HG03280 (cell line): ENCODE data around the gene SLC23A2.

Source experiments
- ATAC-seq: cut with Tn5 transposase; IDR thresholded peaks from one replicate; pipeline ENCODE4 v1.9.1; 2021; ENCODE audit warnings: mild to moderate bottlenecking, moderate library complexity; ENCODE audit not compliant: unreplicated experiment

Gene SLC23A2

GRCh38 chr20:4971064-4971463, 30.2 kb downstream of the SLC23A2 start:
- ATAC-seq = no peak

- ATAC-seq = no peak
Measured at GRCh38 chr20:4967752-4968477, 33.4 kb downstream of the SLC23A2 start.

- no peak for ATAC-seq
Measured at GRCh38 chr20:4966826-4967751, 34.2 kb downstream of the SLC23A2 start.

- no peak for ATAC-seq
Measured at GRCh38 chr20:4962241-4962855, 39.0 kb downstream of the SLC23A2 start.

- no peak for ATAC-seq
Measured at GRCh38 chr20:4961746-4962145, 39.6 kb downstream of the SLC23A2 start.

GRCh38 chr20:4959592-4959991, 41.7 kb downstream of the SLC23A2 start:
- ATAC-seq = no peak

- ATAC-seq = no peak
Measured at GRCh38 chr20:4957939-4958362, 43.4 kb downstream of the SLC23A2 start.

GRCh38 chr20:4957187-4957586, 44.1 kb downstream of the SLC23A2 start:
- ATAC-seq = no peak

- no peak for ATAC-seq
Measured at GRCh38 chr20:4956200-4956810, 45.0 kb downstream of the SLC23A2 start.

GRCh38 chr20:4953881-4954280, 47.4 kb downstream of the SLC23A2 start:
- ATAC-seq = no peak

- no peak for ATAC-seq
Measured at GRCh38 chr20:4952229-4952628, 49.1 kb downstream of the SLC23A2 start.

GRCh38 chr20:4951299-4951698, 50.0 kb downstream of the SLC23A2 start:
- no peak for ATAC-seq

GRCh38 chr20:4950841-4951240, 50.5 kb downstream of the SLC23A2 start:
- no peak for ATAC-seq

GRCh38 chr20:4950437-4950836, 50.9 kb downstream of the SLC23A2 start:
- ATAC-seq = no peak

- peak; percentile 50 for ATAC-seq
Measured at GRCh38 chr20:4949833-4950178, 51.5 kb downstream of the SLC23A2 start.

- ATAC-seq = no peak
Measured at GRCh38 chr20:4947817-4948559, 53.3 kb downstream of the SLC23A2 start.

- ATAC-seq = no peak
Measured at GRCh38 chr20:4946986-4947385, 54.3 kb downstream of the SLC23A2 start.

- ATAC-seq = no peak
Measured at GRCh38 chr20:4946585-4946984, 54.7 kb downstream of the SLC23A2 start.

- no peak for ATAC-seq
Measured at GRCh38 chr20:4944518-4945313, 56.6 kb downstream of the SLC23A2 start.

GRCh38 chr20:4942331-4942730, 59.0 kb downstream of the SLC23A2 start:
- no peak for ATAC-seq
